HCT116 (cell line): ENCODE measurements around the gene MAP4K4. TPM values are rescaled to one million over a fixed set of nuclear protein-coding genes. Genes with fewer than 3 reads are reported as not detected.

ENCODE experiments used
- ATAC-seq: fragments of 200-7000 bp; cut with Tn5 transposase; 2 replicates; pipeline ENCODE4 v1.9.1; 2020; ENCODE audit warnings: mild to moderate bottlenecking, moderate library complexity
- BruUV-seq: library from RNA; stranded (reverse); fragments of 400-500 nt; replicated peaks from 2 replicates; lab custom pipeline; 2021; lab: Mats Ljungman, UMichigan
- CTCF ChIA-PET: fragments of 300-600 bp; sonication (Branson Sonifier 250); formaldehyde crosslinking; loops from one replicate; lab custom pipeline; 2021; ENCODE audit warnings: antibody characterized with exemption; lab: Charles Lee
- POLR2A ChIA-PET: fragments of 300-600, 350-600 bp; sonication (Branson Sonifier 250); formaldehyde crosslinking; loops from one replicate; lab custom pipeline; 2021; ENCODE audit warnings: antibody characterized with exemption; lab: Charles Lee
- RAD21 ChIA-PET, 2 experiments: fragments of 300-600 bp; sonication (Branson Sonifier 250); formaldehyde crosslinking; loops; one replicate each; lab custom pipeline; 2023; ENCODE audit warnings: low total read pairs in 2 of 2; ENCODE audit not compliant: uncharacterized antibody in 2 of 2, unreplicated experiment in 2 of 2, low non-redundant PET in 1 of 2; lab: Charles Lee
- DNase-seq: peaks from one replicate; pipeline ENCODE4 v3.0.0-alpha.2; 2010; ENCODE audit warnings: low read depth, low spot score
- H2AFZ ChIP-seq: fragments of 200-600 bp; shearing (Covaris generic), sonication (generic); 2 replicates; pipeline ENCODE4 v1.6.1; 2017; ENCODE audit warnings: low read depth, mixed run types, mixed read lengths, antibody characterized with exemption, low read length; ENCODE audit not compliant: poor library complexity, severe bottlenecking
- H3K27ac ChIP-seq: 2 replicates; pipeline ENCODE4 v1.5.1; 2012; ENCODE audit warnings: low read depth, low read length
- H3K27me3 ChIP-seq: fragments of 200-600 bp; sonication (generic); 2 replicates; pipeline ENCODE4 v1.6.1; 2016; ENCODE audit warnings: mixed run types, low read length, mixed read lengths; ENCODE audit not compliant: insufficient read depth
- H3K36me3 ChIP-seq, 2 experiments: fragments of 200-500 bp in 1 of 2; fragments of 200-600 bp in 1 of 2; sonication (Bioruptor generic) in 1 of 2; sonication (generic) in 1 of 2; 2 replicates each; pipeline versions ENCODE4 v1.5.1 to v1.6.1; 2014 to 2016; ENCODE audit warnings: low read length in 2 of 2, inconsistent platforms in 1 of 2, mixed read lengths in 1 of 2, mixed run types in 1 of 2; ENCODE audit not compliant: insufficient read depth in 2 of 2, control insufficient read depth in 1 of 2
- H3K4me1 ChIP-seq, 2 experiments: fragments of 200-600 bp in 1 of 2; sonication (generic) in 1 of 2; 2 replicates each; pipeline versions ENCODE4 v1.5.1 to v1.6.1; 2012 to 2017; ENCODE audit warnings: low read length in 2 of 2, inconsistent platforms in 1 of 2, mild to moderate bottlenecking in 1 of 2, mixed read lengths in 1 of 2, mixed run types in 1 of 2, moderate library complexity in 1 of 2; ENCODE audit not compliant: insufficient read depth in 2 of 2, control insufficient read depth in 1 of 2
- H3K4me2 ChIP-seq: fragments of 200-600 bp; sonication (generic); 2 replicates; pipeline ENCODE4 v1.6.1; 2017; ENCODE audit warnings: mixed run types, low read length, mixed read lengths
- H3K4me3 ChIP-seq, 2 experiments: fragments of 200-600 bp in 1 of 2; sonication (generic) in 1 of 2; replicated peaks in 1 of 2; 2 replicates each; pipeline ENCODE4 v1.5.1; 2011 to 2016; ENCODE audit warnings: low read length in 2 of 2, control low read depth in 1 of 2, low read depth in 1 of 2, mild to moderate bottlenecking in 1 of 2, mixed read lengths in 1 of 2, mixed run types in 1 of 2
- H3K79me2 ChIP-seq: fragments of 200-600 bp; sonication (generic); 2 replicates; pipeline ENCODE4 v1.6.1; 2017; ENCODE audit warnings: mild to moderate bottlenecking, mixed run types, low read length, moderate library complexity, mixed read lengths; ENCODE audit not compliant: insufficient read depth
- H3K9ac ChIP-seq: fragments of 200-600 bp; sonication (generic); 2 replicates; pipeline ENCODE4 v1.6.1; 2016; ENCODE audit warnings: low read length, mixed read lengths
- H3K9me2 ChIP-seq: fragments of 200-600 bp; sonication (generic), shearing (Covaris generic); 2 replicates; pipeline ENCODE4 v1.6.1; 2017; ENCODE audit warnings: mixed run types, mild to moderate bottlenecking, moderate library complexity; ENCODE audit not compliant: insufficient read depth
- H3K9me3 ChIP-seq, 2 experiments: fragments of 200-500 bp in 1 of 2; fragments of 200-600 bp in 1 of 2; sonication (Bioruptor generic) in 1 of 2; sonication (generic) in 1 of 2; 2 replicates each; pipeline ENCODE4 v1.6.1; 2014 to 2017; ENCODE audit warnings: low read length in 2 of 2, mixed read lengths in 2 of 2, inconsistent platforms in 1 of 2, low read depth in 1 of 2, mild to moderate bottlenecking in 1 of 2, mixed run types in 1 of 2, moderate library complexity in 1 of 2; ENCODE audit not compliant: control insufficient read depth in 1 of 2, insufficient read depth in 1 of 2
- H4K20me1 ChIP-seq: fragments of 200-600 bp; sonication (generic), shearing (Covaris generic); 2 replicates; pipeline ENCODE4 v1.6.1; 2017; ENCODE audit warnings: mixed run types, mild to moderate bottlenecking, moderate library complexity; ENCODE audit not compliant: insufficient read depth
- ATF3 ChIP-seq: IDR thresholded peaks from 2 replicates; pipeline ENCODE4 v1.6.1; 2012
- CBX3 ChIP-seq: IDR thresholded peaks from 2 replicates; pipeline ENCODE4 v1.6.1; 2012; ENCODE audit warnings: low read depth
- CEBPB ChIP-seq: IDR thresholded peaks from 2 replicates; pipeline ENCODE4 v1.6.1; 2012; ENCODE audit warnings: low read depth
- CTCF ChIP-seq, 3 experiments: fragments of 200-600 bp in 1 of 3; sonication (generic) in 1 of 3; IDR thresholded peaks in 2 of 3; conservative IDR thresholded peaks in 1 of 3; 2 replicates each; pipeline ENCODE4 v1.5.1; 2012 to 2017; ENCODE audit warnings: low read depth in 2 of 3, low read length in 2 of 3, antibody characterized with exemption in 1 of 3, borderline replicate concordance in 1 of 3, control low read depth in 1 of 3, mild to moderate bottlenecking in 1 of 3, mixed read lengths in 1 of 3, mixed run types in 1 of 3, moderate library complexity in 1 of 3; ENCODE audit not compliant: insufficient read depth in 1 of 3
- EGR1 ChIP-seq: IDR thresholded peaks from 2 replicates; pipeline ENCODE4 v1.6.1; 2012; ENCODE audit warnings: low read depth
- ELF1 ChIP-seq: IDR thresholded peaks from 2 replicates; pipeline ENCODE4 v1.6.1; 2012; ENCODE audit warnings: low read depth, borderline replicate concordance
- EZH2 ChIP-seq: fragments of 200-600 bp; sonication (generic); IDR thresholded peaks from 2 replicates; pipeline ENCODE4 v1.6.1; 2017; ENCODE audit warnings: antibody characterized with exemption, mixed run types
- POLR2A ChIP-seq: IDR thresholded peaks from 2 replicates; pipeline ENCODE4 v1.7.0; 2011; ENCODE audit warnings: borderline replicate concordance; ENCODE audit not compliant: insufficient read depth, insufficient read length; ENCODE audit errors: extremely low read depth
- SIN3A ChIP-seq: IDR thresholded peaks from 2 replicates; pipeline ENCODE4 v1.6.1; 2012; ENCODE audit warnings: low read depth
- SP1 ChIP-seq: IDR thresholded peaks from 2 replicates; pipeline ENCODE4 v1.6.1; 2012; ENCODE audit warnings: low read depth
- SRF ChIP-seq: IDR thresholded peaks from 2 replicates; pipeline ENCODE4 v1.6.1; 2012; ENCODE audit warnings: low read depth
- YY1 ChIP-seq: IDR thresholded peaks from 2 replicates; pipeline ENCODE4 v1.6.1; 2011; ENCODE audit warnings: low read length, low read depth, moderate library complexity, mild to moderate bottlenecking; ENCODE audit not compliant: insufficient replicate concordance; ENCODE audit errors: extremely low read depth
- ZBTB33 ChIP-seq: IDR thresholded peaks from 2 replicates; pipeline ENCODE4 v1.6.1; 2011; ENCODE audit warnings: mild to moderate bottlenecking, low read length, moderate library complexity; ENCODE audit not compliant: insufficient replicate concordance; ENCODE audit errors: extremely low read depth
- ZFX ChIP-seq: fragments of 450-650 bp; IDR thresholded peaks from 2 replicates; pipeline ENCODE4 v1.6.1; 2017
- ZNF274 ChIP-seq: fragments of 200-500 bp; sonication (Bioruptor generic); IDR thresholded peaks from 2 replicates; pipeline ENCODE4 v1.6.1; 2014; ENCODE audit warnings: mild to moderate bottlenecking, low read depth, low read length, inconsistent platforms
- intact Hi-C: fragments of 100-400 bp; cut with micrococcal nuclease; formaldehyde crosslinking; loops from 2 replicates; pipeline ENCODE4 v1.10.0; 2022
- total RNA-seq: library from RNA; stranded (reverse); gene quantifications from one replicate; pipeline ENCODE4 v1.2.1, GENCODE V29; 2021; ENCODE audit not compliant: unreplicated experiment

The MAP4K4 gene
- total RNA-seq, 1 experiment from 2014 or later, result 62.3 TPM

GRCh38 chr2:101779656-101780055, 82.1 kb downstream of the MAP4K4 start:
- TF ChIP-seq POLR2A, result no peak
- TF ChIP-seq EZH2, result no peak
- TF ChIP-seq SRF, result no peak
- TF ChIP-seq ZNF274, result no peak
- TF ChIP-seq CBX3, result no peak
- TF ChIP-seq EGR1, result no peak
- TF ChIP-seq YY1, result no peak
- no peak for TF ChIP-seq CEBPB
- no peak for TF ChIP-seq ATF3
- TF ChIP-seq ZFX, result no peak
- TF ChIP-seq ELF1, result no peak
- no peak for TF ChIP-seq ZBTB33
- TF ChIP-seq SIN3A, result no peak
- TF ChIP-seq CTCF (IDR thresholded peaks at IDR 0.05 in 2 of 3, conservative IDR thresholded peaks at IDR 0.05 in 1 of 3; ENCODE audit: borderline replicate concordance in 1 of 3, insufficient read depth in 1 of 3, low read depth in 2 of 3, low read length in 2 of 3), result no peak
- TF ChIP-seq SP1, result no peak
- TF ChIP-seq, all 23 proteins: peak for 0
- Histone ChIP-seq H3K27me3 (no peaks in the 10 kb centered on the region), H3K36me3 (no peaks in the 10 kb centered on the region), H4K20me1 (no peaks in the 10 kb centered on the region; the same call in 1 of the 2 replicates), H3K79me2 (peaks cover 98% of the 10 kb centered on the region), H3K9me3 (no peaks in the 10 kb centered on the region), H2AFZ (no peak overlapping the region), H3K4me1 (no peaks in the 10 kb centered on the region), H3K9me2 (no peaks in the 10 kb centered on the region), H3K4me3 (no peak overlapping the region), H3K9ac (no peak overlapping the region), H3K27ac (no peak overlapping the region), H3K4me2 (no peak overlapping the region)
- no peak for ATAC-seq
- DNase-seq, result no peak
- ChIA-PET CTCF (interaction anchor here (1.3 kb wide), 1 partner anchor 9 kb away, joined by 5 read pairs; no protein-coding TSS in a partner anchor), POLR2A (no interaction called here), RAD21 (no interaction called here)
- intact Hi-C loops, result no loop called here
- BruUV-seq, result no TSS peak
